Measurements from ENCODE around the gene FUOM. TPM values are rescaled to one million over a fixed set of nuclear protein-coding genes. Genes with fewer than 3 reads are reported as not detected.
"Not testable (repeated sequence)": the region's sequence is repeated elsewhere in the genome, so short reads cannot be mapped to it uniquely, and the experiment has no call there.

FUOM gene
- total and polyA plus RNA-seq, 10 of the 15 experiments (the other 5 are each of a cell fraction or from before 2014, with no cell fraction given) = 1.8 to 41.7 (median 25.6) TPM

- TF ChIP-seq, protein P1, sequence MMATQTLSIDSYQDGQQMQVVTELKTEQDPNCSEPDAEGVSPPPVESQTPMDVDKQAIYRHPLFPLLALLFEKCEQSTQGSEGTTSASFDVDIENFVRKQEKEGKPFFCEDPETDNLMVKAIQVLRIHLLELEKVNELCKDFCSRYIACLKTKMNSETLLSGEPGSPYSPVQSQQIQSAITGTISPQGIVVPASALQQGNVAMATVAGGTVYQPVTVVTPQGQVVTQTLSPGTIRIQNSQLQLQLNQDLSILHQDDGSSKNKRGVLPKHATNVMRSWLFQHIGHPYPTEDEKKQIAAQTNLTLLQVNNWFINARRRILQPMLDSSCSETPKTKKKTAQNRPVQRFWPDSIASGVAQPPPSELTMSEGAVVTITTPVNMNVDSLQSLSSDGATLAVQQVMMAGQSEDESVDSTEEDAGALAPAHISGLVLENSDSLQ (IDR thresholded peaks at IDR 0.05) = no peak
- TF ChIP-seq BRCA1 (IDR thresholded peaks at IDR 0.05; ENCODE audit: low read depth, low read length) = no peak
- TF ChIP-seq, protein P2, sequence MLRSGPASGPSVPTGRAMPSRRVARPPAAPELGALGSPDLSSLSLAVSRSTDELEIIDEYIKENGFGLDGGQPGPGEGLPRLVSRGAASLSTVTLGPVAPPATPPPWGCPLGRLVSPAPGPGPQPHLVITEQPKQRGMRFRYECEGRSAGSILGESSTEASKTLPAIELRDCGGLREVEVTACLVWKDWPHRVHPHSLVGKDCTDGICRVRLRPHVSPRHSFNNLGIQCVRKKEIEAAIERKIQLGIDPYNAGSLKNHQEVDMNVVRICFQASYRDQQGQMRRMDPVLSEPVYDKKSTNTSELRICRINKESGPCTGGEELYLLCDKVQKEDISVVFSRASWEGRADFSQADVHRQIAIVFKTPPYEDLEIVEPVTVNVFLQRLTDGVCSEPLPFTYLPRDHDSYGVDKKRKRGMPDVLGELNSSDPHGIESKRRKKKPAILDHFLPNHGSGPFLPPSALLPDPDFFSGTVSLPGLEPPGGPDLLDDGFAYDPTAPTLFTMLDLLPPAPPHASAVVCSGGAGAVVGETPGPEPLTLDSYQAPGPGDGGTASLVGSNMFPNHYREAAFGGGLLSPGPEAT (IDR thresholded peaks at IDR 0.05; ENCODE audit: low read depth) = no peak
- no peak for TF ChIP-seq CHD1 (IDR thresholded peaks at IDR 0.05; ENCODE audit: low read depth, low read length)
- no peak for TF ChIP-seq BCL3 (IDR thresholded peaks at IDR 0.05; ENCODE audit: borderline replicate concordance, insufficient read depth, low read depth, low read length, poor library complexity, severe bottlenecking)
- no peak for TF ChIP-seq IKZF1 (conservative IDR thresholded peaks at IDR 0.05)
These were observed 19.4 kb upstream of the FUOM start (continued) for GRCh38 chr10:133377025-133377817.

GRCh38 chr10:133376183-133376582 lies 18.4 kb upstream of the FUOM start:
- RAD21 ChIA-PET (ENCODE audit: unreplicated experiment) = not testable (repeated sequence)

More at GRCh38 chr10:133376183-133376582, 18.4 kb upstream of the FUOM start:
- ATAC-seq; H4K20me1 ChIP-seq (ENCODE audit: control insufficient read depth, insufficient read depth); H3K27me3 ChIP-seq (replicated peaks in 1 of 2; ENCODE audit: control insufficient read depth in 2 of 2, insufficient read depth in 2 of 2, low read length in 1 of 2); H3K9me3 ChIP-seq (replicated peaks; ENCODE audit: control insufficient read depth, insufficient read depth, low read length); FAIRE-seq; H2AFZ ChIP-seq (ENCODE audit: control insufficient read depth, low read depth, low read length); H3K36me3 ChIP-seq (ENCODE audit: control insufficient read depth in 2 of 2, insufficient read depth in 2 of 2, low read length in 1 of 2); DNase-seq (ENCODE audit: low read depth, low spot score); BruUV-seq (replicated peaks); H3K4me3 ChIP-seq; intact Hi-C loops (cut with micrococcal nuclease; ENCODE audit: unreplicated experiment); in situ Hi-C loops (cut with MboI); H3K79me2 ChIP-seq (ENCODE audit: control insufficient read depth, insufficient read depth, low read length); H3K27ac ChIP-seq (ENCODE audit: control insufficient read depth, insufficient read depth); H3K4me2 ChIP-seq (ENCODE audit: control insufficient read depth, insufficient read depth); H3K9ac ChIP-seq (ENCODE audit: control insufficient read depth, insufficient read depth, low read length): not testable (repeated sequence)
- peaks cover 15% of the 10 kb centered on the region for H3K4me1 ChIP-seq (ENCODE audit: control insufficient read depth, insufficient read depth, low read length)
- SMC1A ChIA-PET (ENCODE audit: uncharacterized antibody, unreplicated experiment) = interaction anchor here (2.3 kb wide), 1 partner anchor 14 kb away, joined by 11 read pairs; no protein-coding TSS in a partner anchor
- POLR2A ChIA-PET = interaction anchor here (3.1 kb wide), 1 partner anchor 13 kb away, joined by 31 read pairs; no protein-coding TSS in a partner anchor
- CTCF ChIA-PET = interaction anchor here (1.7 kb wide), 1 partner anchor 46 kb away, joined by 7 read pairs; no protein-coding TSS in a partner anchor
- 80% methylated on average over 5 of the region's 5 CpGs for WGBS (ENCODE audit: insufficient coverage, insufficient replicate concordance, low lambda C conversion rate, missing lambda C conversion rate)
